Prostate gland (tissue), 2 donors: ENCODE data around the gene ATP1B4.

ENCODE experiments used
- CTCF ChIP-seq, 4 experiments: fragments of 200-600 bp in 2 of 4; fragments of 450-650 bp in 2 of 4; sonication (generic) in 2 of 4; IDR thresholded peaks; 1 replicate in 3 of 4; 2 replicates in 1 of 4; pipeline ENCODE4 v1.5.1; 2016 to 2019; ENCODE audit warnings: antibody characterized with exemption in 4 of 4, mild to moderate bottlenecking in 2 of 4, moderate library complexity in 2 of 4
- POLR2A ChIP-seq: fragments of 450-650 bp; IDR thresholded peaks from one replicate; pipeline ENCODE4 v1.6.1; 2016; ENCODE audit warnings: antibody characterized with exemption, mild to moderate bottlenecking
- POLR2AphosphoS5 ChIP-seq: sonication (generic); formaldehyde crosslinking; IDR thresholded peaks from one replicate; pipeline ENCODE4 v1.6.1; 2017; ENCODE audit warnings: antibody characterized with exemption

GRCh38 chrX:120365320-120365719 is 3.4 kb downstream of the ATP1B4 start:
- TF ChIP-seq CTCF (IDR thresholded peaks at IDR 0.05) (no peak), POLR2A (no peak), POLR2AphosphoS5 (no peak)
